C1 segment of cervical spinal cord (tissue), 14 donors: Measurements from ENCODE around the gene TSHZ3.

Experiments
- DNase-seq, 14 donors: peaks; one replicate each; lab custom pipeline; 2025; lab: John Stamatoyannopoulos, UW

TSHZ3 gene

DNA sequence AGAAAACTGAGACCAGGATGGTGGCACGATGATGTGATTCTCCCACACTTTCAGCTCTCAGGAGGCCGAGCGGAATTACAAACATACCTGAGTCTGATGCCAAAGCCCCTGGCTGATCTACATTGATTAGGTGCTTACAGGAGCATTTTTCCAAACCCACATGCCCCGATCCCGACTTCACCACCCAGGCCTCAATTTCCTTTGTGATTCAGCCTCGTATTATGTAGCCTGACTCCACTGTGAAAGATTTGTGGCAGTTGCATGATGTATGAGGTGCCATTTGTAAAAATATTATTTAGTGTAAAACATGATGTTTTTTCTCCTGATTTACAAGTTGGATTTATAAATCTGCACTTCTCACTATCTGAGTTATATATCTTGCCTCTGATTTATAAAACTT lies 118.0 kb downstream of the TSHZ3 start:
- no peak for DNase-seq

DNA sequence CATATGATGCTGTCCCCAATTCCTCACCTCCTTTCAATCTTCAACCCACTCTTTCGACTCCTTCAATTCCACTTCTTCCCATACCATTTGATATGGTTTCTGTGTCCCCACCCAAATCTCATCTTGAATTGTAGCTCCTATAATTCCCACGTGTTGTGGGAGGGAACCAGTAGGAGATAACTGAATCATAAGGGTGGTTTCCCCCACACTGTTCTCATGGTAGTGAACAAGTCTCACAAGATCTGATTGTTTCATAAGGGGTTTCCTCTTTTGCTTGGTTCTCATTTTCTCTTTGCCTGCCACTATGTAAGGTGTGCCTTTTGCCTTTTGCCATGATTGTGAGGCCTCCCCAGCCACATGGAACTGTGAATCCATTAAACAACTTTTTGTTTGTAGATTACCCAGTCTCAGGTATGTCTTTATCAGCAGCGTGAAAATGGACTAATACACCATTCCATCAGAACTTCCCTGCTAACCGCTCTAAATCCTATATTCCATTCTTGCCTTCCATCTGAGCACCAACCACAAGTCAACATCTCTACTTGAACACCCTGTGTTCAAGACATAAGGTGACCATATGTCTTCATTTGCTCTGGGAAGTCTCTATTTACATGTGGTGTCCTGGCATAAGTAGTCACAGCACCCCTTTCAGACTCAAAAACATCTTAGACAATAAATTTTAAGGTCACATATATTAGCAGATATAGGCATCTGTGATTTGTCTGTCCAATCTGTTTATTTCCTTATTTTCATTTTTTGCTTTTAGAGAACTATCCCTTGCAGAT lies 122.9 kb downstream of the TSHZ3 start:
- DNase-seq: no peak
